HepG2 (cell line): ENCODE results near the gene RAB17. TPM values are rescaled to one million over a fixed set of nuclear protein-coding genes. Genes with fewer than 3 reads are reported as not detected.

ENCODE experiments used
- CREB1 ChIP-seq, 2 experiments: fragments of 450-650 bp in 1 of 2; IDR thresholded peaks; 2 replicates each; pipeline ENCODE4 v1.6.1; 2016 to 2017; ENCODE audit warnings: control low read depth in 1 of 2, mild to moderate bottlenecking in 1 of 2, missing compliant biosample characterization in 1 of 2, missing genetic modification characterization in 1 of 2
- DDIT3 ChIP-seq: sonication (generic); formaldehyde crosslinking; IDR thresholded peaks from 2 replicates; pipeline ENCODE4 v1.4.0; 2020; ENCODE audit warnings: mild to moderate bottlenecking, missing genetic modification reagents
- DRAP1 ChIP-seq: IDR thresholded peaks from 2 replicates; pipeline ENCODE4 v1.6.1; 2016; ENCODE audit warnings: missing genetic modification reagents, missing compliant biosample characterization
- ELF1 ChIP-seq: sonication (generic); formaldehyde crosslinking; IDR thresholded peaks from 2 replicates; pipeline ENCODE4 v1.4.0; 2020; ENCODE audit warnings: missing genetic modification reagents
- ELF3 ChIP-seq: IDR thresholded peaks from 2 replicates; pipeline ENCODE4 v1.6.1; 2016; ENCODE audit warnings: missing genetic modification reagents, missing compliant biosample characterization
- ISL2 ChIP-seq: sonication (generic); formaldehyde crosslinking; IDR thresholded peaks from 2 replicates; pipeline ENCODE4 v1.5.0; 2020; ENCODE audit warnings: missing genetic modification reagents
- KDM6A ChIP-seq: IDR thresholded peaks from 2 replicates; pipeline ENCODE4 v1.6.1; 2016; ENCODE audit warnings: low read depth
- PAXIP1 ChIP-seq: sonication (generic); formaldehyde crosslinking; conservative IDR thresholded peaks from 2 replicates; pipeline ENCODE4 v1.4.0; 2020; ENCODE audit warnings: mild to moderate bottlenecking, missing genetic modification reagents, moderate library complexity
- PBX3 ChIP-seq: sonication (generic); formaldehyde crosslinking; IDR thresholded peaks from 2 replicates; pipeline ENCODE4 v1.8.1; 2023; ENCODE audit warnings: missing genetic modification reagents, inconsistent platforms, borderline replicate concordance
- PLRG1 ChIP-seq: fragments of 450-650 bp; conservative IDR thresholded peaks from 2 replicates; pipeline ENCODE4 v1.6.1; 2016
- RARG ChIP-seq: sonication (generic); formaldehyde crosslinking; IDR thresholded peaks from 2 replicates; pipeline ENCODE4 v1.4.0; 2020; ENCODE audit warnings: low read depth, mild to moderate bottlenecking, missing genetic modification reagents
- SMAD1 ChIP-seq: sonication (generic); formaldehyde crosslinking; IDR thresholded peaks from 2 replicates; pipeline ENCODE4 v1.4.0; 2020; ENCODE audit warnings: missing genetic modification reagents, low read depth, mild to moderate bottlenecking, borderline replicate concordance
- SOX13 ChIP-seq, 3 experiments: fragments of 450-650 bp in 1 of 3; sonication (generic) in 1 of 3; formaldehyde crosslinking in 1 of 3; IDR thresholded peaks in 2 of 3; conservative IDR thresholded peaks in 1 of 3; 2 replicates each; pipeline versions ENCODE4 v1.5.0 to v1.6.1; 2016 to 2020; ENCODE audit warnings: antibody characterized with exemption in 1 of 3, mild to moderate bottlenecking in 1 of 3, missing compliant biosample characterization in 1 of 3, missing genetic modification reagents in 1 of 3, moderate library complexity in 1 of 3
- TBP ChIP-seq: sonication (generic); formaldehyde crosslinking; IDR thresholded peaks from 2 replicates; pipeline ENCODE4 v1.5.0; 2020; ENCODE audit warnings: missing genetic modification reagents
- TFAP4 ChIP-seq: sonication (generic); IDR thresholded peaks from 2 replicates; pipeline ENCODE4 v1.6.1; 2016; ENCODE audit warnings: low read depth, borderline replicate concordance
- ZNF101 ChIP-seq: sonication (generic); formaldehyde crosslinking; IDR thresholded peaks from 2 replicates; pipeline ENCODE4 v1.4.0; 2020; ENCODE audit warnings: mild to moderate bottlenecking, low read depth, missing genetic modification reagents, borderline replicate concordance
- ZNF552 ChIP-seq: sonication (generic); formaldehyde crosslinking; IDR thresholded peaks from 2 replicates; pipeline ENCODE4 v1.9.0; 2022; ENCODE audit warnings: missing genetic modification reagents, mild to moderate bottlenecking, borderline replicate concordance
- polyA plus RNA-seq, 8 experiments: library from polyadenylated mRNA; depleted of rRNA in 3 of 8; stranded (reverse) in 7 of 8; unstranded in 1 of 8; fragments of >200 nt; fragmentation: Illumina TruSeq in 4 of 8; extraction: Trizol in 4 of 8; gene quantifications; 2 replicates each; pipeline versions ENCODE4 v1.2.1 to v1.2.3, GENCODE V29; 2011 to 2016; ENCODE audit warnings: low read depth in 4 of 8, missing spikeins in 1 of 8, mixed read lengths in 1 of 8; ENCODE audit not compliant: insufficient read depth in 1 of 8
- total RNA-seq, 5 experiments: library from RNA; depleted of rRNA; stranded (reverse); fragments of >200 nt; fragmentation: Illumina TruSeq; extraction: Trizol; gene quantifications; 2 replicates each; pipeline ENCODE4 v1.2.3, GENCODE V29; 2016; ENCODE audit warnings: low read depth in 1 of 5

RAB17 gene
- total and polyA plus RNA-seq, 2 of the 13 experiments (the other 11 are each of a cell fraction or from before 2014, with no cell fraction given): 68.0 to 124 TPM

- TF ChIP-seq PAXIP1 (CRISPR knock-in tag) (peak; percentile 45), TFAP4 (no peak), CREB1 (IDR thresholded peaks at IDR 0.05) (no peak), CREB1 (CRISPR knock-in tag; IDR thresholded peaks at IDR 0.05) (no peak), ELF3 (CRISPR knock-in tag) (peak; percentile 42; the same call in 1 of the 2 replicates), DDIT3 (no peak), PLRG1 (no peak), RARG (CRISPR knock-in tag) (no peak), SMAD1 (CRISPR knock-in tag) (no peak), ISL2 (CRISPR knock-in tag) (no peak), SOX13 (IDR thresholded peaks at IDR 0.05) (no peak), SOX13 (CRISPR knock-in tag; conservative IDR thresholded peaks at IDR 0.05 in 1 of 2, IDR thresholded peaks at IDR 0.05 in 1 of 2) (0 out of 4 replicates have a peak, but pooled peaks of 1 of the 2 experiments have one; percentile 13), KDM6A (no peak), ZNF552 (CRISPR knock-in tag) (no peak), ZNF101 (CRISPR knock-in tag) (no peak), ELF1 (CRISPR knock-in tag) (peak; percentile 11; the same call in 1 of the 2 replicates), TBP (0 out of 2 replicates have a peak, but pooled peaks have one; percentile 56), PBX3 (CRISPR knock-in tag) (no peak), DRAP1 (CRISPR knock-in tag) (no peak)
Observed at GRCh38 chr2:237625216-237625705, 34.7 kb upstream of the RAB17 start (continued).
